ENCODE results near the gene THOC2.

The THOC2 gene

GRCh38 chrX:123617007-123617406 lies 115.8 kb downstream of the THOC2 start:
- Histone ChIP-seq H4K20me1 (ENCODE audit: insufficient read depth, low read length, poor library complexity, severe bottlenecking) (no peaks in the 10 kb centered on the region), H3K27me3 (ENCODE audit: insufficient read depth, low read length, poor library complexity, severe bottlenecking) (no peaks in the 10 kb centered on the region), H3F3A (ENCODE audit: low read depth) (no peaks in the 10 kb centered on the region), H3K4me2 (ENCODE audit: low read depth, low read length, poor library complexity, severe bottlenecking) (no peak overlapping the region), H3K4me1 (ENCODE audit: insufficient read depth, low read length, poor library complexity, severe bottlenecking) (no peaks in the 10 kb centered on the region), H3K9me2 (replicated peaks; ENCODE audit: low read depth, low read length) (no peaks in the 10 kb centered on the region), H3K79me2 (ENCODE audit: insufficient read depth, low read length) (no peaks in the 10 kb centered on the region), H3K9me3 (ENCODE audit: insufficient read depth, low read depth, low read length) (no peaks in the 10 kb centered on the region), H3K36me3 (ENCODE audit: insufficient read depth, low read length) (peaks cover 38% of the 10 kb centered on the region; the same call in 1 of the 2 replicates), H3K4me3 (ENCODE audit: low read length, poor library complexity, severe bottlenecking) (no peak overlapping the region), H2AFZ (ENCODE audit: low read length) (no peak overlapping the region), H3K9ac (ENCODE audit: low read depth, low read length, poor library complexity, severe bottlenecking) (no peak overlapping the region)
- TF ChIP-seq, protein P1, sequence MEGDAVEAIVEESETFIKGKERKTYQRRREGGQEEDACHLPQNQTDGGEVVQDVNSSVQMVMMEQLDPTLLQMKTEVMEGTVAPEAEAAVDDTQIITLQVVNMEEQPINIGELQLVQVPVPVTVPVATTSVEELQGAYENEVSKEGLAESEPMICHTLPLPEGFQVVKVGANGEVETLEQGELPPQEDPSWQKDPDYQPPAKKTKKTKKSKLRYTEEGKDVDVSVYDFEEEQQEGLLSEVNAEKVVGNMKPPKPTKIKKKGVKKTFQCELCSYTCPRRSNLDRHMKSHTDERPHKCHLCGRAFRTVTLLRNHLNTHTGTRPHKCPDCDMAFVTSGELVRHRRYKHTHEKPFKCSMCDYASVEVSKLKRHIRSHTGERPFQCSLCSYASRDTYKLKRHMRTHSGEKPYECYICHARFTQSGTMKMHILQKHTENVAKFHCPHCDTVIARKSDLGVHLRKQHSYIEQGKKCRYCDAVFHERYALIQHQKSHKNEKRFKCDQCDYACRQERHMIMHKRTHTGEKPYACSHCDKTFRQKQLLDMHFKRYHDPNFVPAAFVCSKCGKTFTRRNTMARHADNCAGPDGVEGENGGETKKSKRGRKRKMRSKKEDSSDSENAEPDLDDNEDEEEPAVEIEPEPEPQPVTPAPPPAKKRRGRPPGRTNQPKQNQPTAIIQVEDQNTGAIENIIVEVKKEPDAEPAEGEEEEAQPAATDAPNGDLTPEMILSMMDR (conservative IDR thresholded peaks at IDR 0.05; ENCODE audit: low read length): no peak
- no peak for TF ChIP-seq EZH2phosphoT487 (IDR thresholded peaks at IDR 0.05; ENCODE audit: borderline replicate concordance)

- TF ChIP-seq, protein P1 (conservative IDR thresholded peaks at IDR 0.05; ENCODE audit: low read length): no peak
- TF ChIP-seq EZH2phosphoT487 (IDR thresholded peaks at IDR 0.05; ENCODE audit: borderline replicate concordance): no peak
- H2AFZ ChIP-seq (ENCODE audit: low read length): no peak overlapping the region
- no peaks in the 10 kb centered on the region for H3F3A ChIP-seq (ENCODE audit: low read depth)
- H3K9me3 ChIP-seq (ENCODE audit: insufficient read depth, low read depth, low read length): no peaks in the 10 kb centered on the region
- no peaks in the 10 kb centered on the region for H4K20me1 ChIP-seq (ENCODE audit: insufficient read depth, low read length, poor library complexity, severe bottlenecking)
- no peak overlapping the region for H3K9ac ChIP-seq (ENCODE audit: low read depth, low read length, poor library complexity, severe bottlenecking)
- no peaks in the 10 kb centered on the region for H3K27me3 ChIP-seq (ENCODE audit: insufficient read depth, low read length, poor library complexity, severe bottlenecking)
- H3K36me3 ChIP-seq (ENCODE audit: insufficient read depth, low read length): peaks cover 32% of the 10 kb centered on the region; the same call in 1 of the 2 replicates
- H3K4me1 ChIP-seq (ENCODE audit: insufficient read depth, low read length, poor library complexity, severe bottlenecking): no peaks in the 10 kb centered on the region
- no peak overlapping the region for H3K4me2 ChIP-seq (ENCODE audit: low read depth, low read length, poor library complexity, severe bottlenecking)
- no peak overlapping the region for H3K4me3 ChIP-seq (ENCODE audit: low read length, poor library complexity, severe bottlenecking)
- no peaks in the 10 kb centered on the region for H3K9me2 ChIP-seq (replicated peaks; ENCODE audit: low read depth, low read length)
- no peaks in the 10 kb centered on the region for H3K79me2 ChIP-seq (ENCODE audit: insufficient read depth, low read length)
Observed at GRCh38 chrX:123610915-123611314, 121.9 kb downstream of the THOC2 start.

DNA sequence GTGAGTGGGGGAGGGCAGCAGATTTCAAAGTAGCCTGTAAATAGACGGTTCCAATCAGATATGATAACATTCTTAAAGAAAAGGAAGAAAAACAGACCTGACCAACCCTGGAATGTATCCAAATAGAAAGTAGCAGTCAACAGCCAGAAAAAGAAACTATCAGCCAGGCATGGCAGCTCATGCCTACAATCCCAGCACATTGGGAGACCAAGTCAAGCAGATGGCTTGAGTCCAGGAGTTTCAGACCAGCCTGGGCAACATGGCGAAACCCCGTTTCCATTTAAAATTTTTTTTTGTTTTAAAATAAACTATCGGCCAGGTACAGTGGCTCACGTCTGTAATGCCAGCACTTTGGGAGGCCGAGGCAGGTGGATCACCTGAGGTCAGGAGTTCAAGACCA lies 125.0 kb downstream of the THOC2 start:
- TF ChIP-seq, protein P1 (conservative IDR thresholded peaks at IDR 0.05; ENCODE audit: low read length): no peak
- no peak for TF ChIP-seq EZH2phosphoT487 (IDR thresholded peaks at IDR 0.05; ENCODE audit: borderline replicate concordance)
- Histone ChIP-seq H3K79me2 (ENCODE audit: insufficient read depth, low read length) (no peaks in the 10 kb centered on the region), H3K9ac (ENCODE audit: low read depth, low read length, poor library complexity, severe bottlenecking) (no peak overlapping the region), H3K27me3 (ENCODE audit: insufficient read depth, low read length, poor library complexity, severe bottlenecking) (no peaks in the 10 kb centered on the region), H3F3A (ENCODE audit: low read depth) (no peaks in the 10 kb centered on the region), H3K4me2 (ENCODE audit: low read depth, low read length, poor library complexity, severe bottlenecking) (no peak overlapping the region), H3K36me3 (ENCODE audit: insufficient read depth, low read length) (peaks cover 52% of the 10 kb centered on the region; the same call in 1 of the 2 replicates), H3K9me3 (ENCODE audit: insufficient read depth, low read depth, low read length) (no peaks in the 10 kb centered on the region), H4K20me1 (ENCODE audit: insufficient read depth, low read length, poor library complexity, severe bottlenecking) (no peaks in the 10 kb centered on the region), H2AFZ (ENCODE audit: low read length) (no peak overlapping the region), H3K4me3 (ENCODE audit: low read length, poor library complexity, severe bottlenecking) (no peak overlapping the region), H3K9me2 (replicated peaks; ENCODE audit: low read depth, low read length) (no peaks in the 10 kb centered on the region), H3K4me1 (ENCODE audit: insufficient read depth, low read length, poor library complexity, severe bottlenecking) (no peaks in the 10 kb centered on the region)

Data from Loucy (cell line).